HCT116 (cell line): ENCODE results near the gene ADPRHL1. TPM values are rescaled to one million over a fixed set of nuclear protein-coding genes. Genes with fewer than 3 reads are reported as not detected.
"Not testable (repeated sequence)": the region's sequence is repeated elsewhere in the genome, so short reads cannot be mapped to it uniquely, and the experiment has no call there.

Experiments
- ATAC-seq: fragments of 200-7000 bp; cut with Tn5 transposase; 2 replicates; pipeline ENCODE4 v1.9.1; 2020; ENCODE audit warnings: mild to moderate bottlenecking, moderate library complexity
- BruUV-seq: library from RNA; stranded (reverse); fragments of 400-500 nt; replicated peaks from 2 replicates; lab custom pipeline; 2021; lab: Mats Ljungman, UMichigan
- CTCF ChIA-PET: fragments of 300-600 bp; sonication (Branson Sonifier 250); formaldehyde crosslinking; loops from one replicate; lab custom pipeline; 2021; ENCODE audit warnings: antibody characterized with exemption; lab: Charles Lee
- POLR2A ChIA-PET: fragments of 300-600, 350-600 bp; sonication (Branson Sonifier 250); formaldehyde crosslinking; loops from one replicate; lab custom pipeline; 2021; ENCODE audit warnings: antibody characterized with exemption; lab: Charles Lee
- RAD21 ChIA-PET, 2 experiments: fragments of 300-600 bp; sonication (Branson Sonifier 250); formaldehyde crosslinking; loops; one replicate each; lab custom pipeline; 2023; ENCODE audit warnings: low total read pairs in 2 of 2; ENCODE audit not compliant: uncharacterized antibody in 2 of 2, unreplicated experiment in 2 of 2, low non-redundant PET in 1 of 2; lab: Charles Lee
- DNase-seq: peaks from one replicate; pipeline ENCODE4 v3.0.0-alpha.2; 2010; ENCODE audit warnings: low read depth, low spot score
- H2AFZ ChIP-seq: fragments of 200-600 bp; shearing (Covaris generic), sonication (generic); 2 replicates; pipeline ENCODE4 v1.6.1; 2017; ENCODE audit warnings: low read depth, mixed run types, mixed read lengths, antibody characterized with exemption, low read length; ENCODE audit not compliant: poor library complexity, severe bottlenecking
- H3K27ac ChIP-seq: 2 replicates; pipeline ENCODE4 v1.5.1; 2012; ENCODE audit warnings: low read depth, low read length
- H3K27me3 ChIP-seq: fragments of 200-600 bp; sonication (generic); 2 replicates; pipeline ENCODE4 v1.6.1; 2016; ENCODE audit warnings: mixed run types, low read length, mixed read lengths; ENCODE audit not compliant: insufficient read depth
- H3K36me3 ChIP-seq, 2 experiments: fragments of 200-500 bp in 1 of 2; fragments of 200-600 bp in 1 of 2; sonication (Bioruptor generic) in 1 of 2; sonication (generic) in 1 of 2; 2 replicates each; pipeline versions ENCODE4 v1.5.1 to v1.6.1; 2014 to 2016; ENCODE audit warnings: low read length in 2 of 2, inconsistent platforms in 1 of 2, mixed read lengths in 1 of 2, mixed run types in 1 of 2; ENCODE audit not compliant: insufficient read depth in 2 of 2, control insufficient read depth in 1 of 2
- H3K4me1 ChIP-seq, 2 experiments: fragments of 200-600 bp in 1 of 2; sonication (generic) in 1 of 2; 2 replicates each; pipeline versions ENCODE4 v1.5.1 to v1.6.1; 2012 to 2017; ENCODE audit warnings: low read length in 2 of 2, inconsistent platforms in 1 of 2, mild to moderate bottlenecking in 1 of 2, mixed read lengths in 1 of 2, mixed run types in 1 of 2, moderate library complexity in 1 of 2; ENCODE audit not compliant: insufficient read depth in 2 of 2, control insufficient read depth in 1 of 2
- H3K4me2 ChIP-seq: fragments of 200-600 bp; sonication (generic); 2 replicates; pipeline ENCODE4 v1.6.1; 2017; ENCODE audit warnings: mixed run types, low read length, mixed read lengths
- H3K4me3 ChIP-seq, 2 experiments: fragments of 200-600 bp in 1 of 2; sonication (generic) in 1 of 2; replicated peaks in 1 of 2; 2 replicates each; pipeline ENCODE4 v1.5.1; 2011 to 2016; ENCODE audit warnings: low read length in 2 of 2, control low read depth in 1 of 2, low read depth in 1 of 2, mild to moderate bottlenecking in 1 of 2, mixed read lengths in 1 of 2, mixed run types in 1 of 2
- H3K79me2 ChIP-seq: fragments of 200-600 bp; sonication (generic); 2 replicates; pipeline ENCODE4 v1.6.1; 2017; ENCODE audit warnings: mild to moderate bottlenecking, mixed run types, low read length, moderate library complexity, mixed read lengths; ENCODE audit not compliant: insufficient read depth
- H3K9ac ChIP-seq: fragments of 200-600 bp; sonication (generic); 2 replicates; pipeline ENCODE4 v1.6.1; 2016; ENCODE audit warnings: low read length, mixed read lengths
- H3K9me2 ChIP-seq: fragments of 200-600 bp; sonication (generic), shearing (Covaris generic); 2 replicates; pipeline ENCODE4 v1.6.1; 2017; ENCODE audit warnings: mixed run types, mild to moderate bottlenecking, moderate library complexity; ENCODE audit not compliant: insufficient read depth
- H3K9me3 ChIP-seq, 2 experiments: fragments of 200-500 bp in 1 of 2; fragments of 200-600 bp in 1 of 2; sonication (Bioruptor generic) in 1 of 2; sonication (generic) in 1 of 2; 2 replicates each; pipeline ENCODE4 v1.6.1; 2014 to 2017; ENCODE audit warnings: low read length in 2 of 2, mixed read lengths in 2 of 2, inconsistent platforms in 1 of 2, low read depth in 1 of 2, mild to moderate bottlenecking in 1 of 2, mixed run types in 1 of 2, moderate library complexity in 1 of 2; ENCODE audit not compliant: control insufficient read depth in 1 of 2, insufficient read depth in 1 of 2
- H4K20me1 ChIP-seq: fragments of 200-600 bp; sonication (generic), shearing (Covaris generic); 2 replicates; pipeline ENCODE4 v1.6.1; 2017; ENCODE audit warnings: mixed run types, mild to moderate bottlenecking, moderate library complexity; ENCODE audit not compliant: insufficient read depth
- CEBPB ChIP-seq: IDR thresholded peaks from 2 replicates; pipeline ENCODE4 v1.6.1; 2012; ENCODE audit warnings: low read depth
- EGR1 ChIP-seq: IDR thresholded peaks from 2 replicates; pipeline ENCODE4 v1.6.1; 2012; ENCODE audit warnings: low read depth
- ELF1 ChIP-seq: IDR thresholded peaks from 2 replicates; pipeline ENCODE4 v1.6.1; 2012; ENCODE audit warnings: low read depth, borderline replicate concordance
- TCF7L2 ChIP-seq: IDR thresholded peaks from 2 replicates; pipeline ENCODE4 v1.7.0; 2011; ENCODE audit warnings: borderline replicate concordance, inconsistent platforms; ENCODE audit not compliant: insufficient read depth, insufficient read length; ENCODE audit errors: extremely low read depth
- YY1 ChIP-seq: IDR thresholded peaks from 2 replicates; pipeline ENCODE4 v1.6.1; 2011; ENCODE audit warnings: low read length, low read depth, moderate library complexity, mild to moderate bottlenecking; ENCODE audit not compliant: insufficient replicate concordance; ENCODE audit errors: extremely low read depth
- ZFX ChIP-seq: fragments of 450-650 bp; IDR thresholded peaks from 2 replicates; pipeline ENCODE4 v1.6.1; 2017
- intact Hi-C: fragments of 100-400 bp; cut with micrococcal nuclease; formaldehyde crosslinking; loops from 2 replicates; pipeline ENCODE4 v1.10.0; 2022
- total RNA-seq: library from RNA; stranded (reverse); gene quantifications from one replicate; pipeline ENCODE4 v1.2.1, GENCODE V29; 2021; ENCODE audit not compliant: unreplicated experiment
- TF ChIP-seq, protein P1 (sequence below): IDR thresholded peaks from 2 replicates; pipeline ENCODE4 v1.6.1; 2011; ENCODE audit warnings: mild to moderate bottlenecking, low read length, moderate library complexity; ENCODE audit not compliant: insufficient replicate concordance; ENCODE audit errors: extremely low read depth
- TF ChIP-seq, protein P2 (sequence below): IDR thresholded peaks from 2 replicates; pipeline ENCODE4 v1.6.1; 2012; ENCODE audit warnings: low read depth
- TF ChIP-seq, protein P3 (sequence below), 3 experiments: fragments of 200-600 bp in 1 of 3; sonication (generic) in 1 of 3; IDR thresholded peaks in 2 of 3; conservative IDR thresholded peaks in 1 of 3; 2 replicates each; pipeline ENCODE4 v1.5.1; 2012 to 2017; ENCODE audit warnings: low read depth in 2 of 3, low read length in 2 of 3, antibody characterized with exemption in 1 of 3, borderline replicate concordance in 1 of 3, control low read depth in 1 of 3, mild to moderate bottlenecking in 1 of 3, mixed read lengths in 1 of 3, mixed run types in 1 of 3, moderate library complexity in 1 of 3; ENCODE audit not compliant: insufficient read depth in 1 of 3

The ADPRHL1 gene
- total RNA-seq, 1 experiment from 2014 or later = 12.6 TPM

GRCh38 chr13:113471844-113472243 lies 18.6 kb upstream of the ADPRHL1 start:
- ChIA-PET CTCF (no interaction called here), RAD21 (no interaction called here), POLR2A (no interaction called here)
- Histone ChIP-seq H4K20me1 (no peaks in the 10 kb centered on the region), H2AFZ (no peak overlapping the region), H3K9ac (no peak overlapping the region), H3K9me3 (no peaks in the 10 kb centered on the region), H3K27ac (no peak overlapping the region), H3K4me1 (no peaks in the 10 kb centered on the region), H3K27me3 (no peaks in the 10 kb centered on the region), H3K4me2 (no peak overlapping the region), H3K4me3 (no peak overlapping the region), H3K79me2 (peaks cover 27% of the 10 kb centered on the region; the same call in 1 of the 2 replicates), H3K9me2 (no peaks in the 10 kb centered on the region), H3K36me3 (peaks cover 10 to 30% of the 10 kb centered on the region in 2 experiments)
- TF ChIP-seq YY1 = no peak
- TF ChIP-seq, protein P1, sequence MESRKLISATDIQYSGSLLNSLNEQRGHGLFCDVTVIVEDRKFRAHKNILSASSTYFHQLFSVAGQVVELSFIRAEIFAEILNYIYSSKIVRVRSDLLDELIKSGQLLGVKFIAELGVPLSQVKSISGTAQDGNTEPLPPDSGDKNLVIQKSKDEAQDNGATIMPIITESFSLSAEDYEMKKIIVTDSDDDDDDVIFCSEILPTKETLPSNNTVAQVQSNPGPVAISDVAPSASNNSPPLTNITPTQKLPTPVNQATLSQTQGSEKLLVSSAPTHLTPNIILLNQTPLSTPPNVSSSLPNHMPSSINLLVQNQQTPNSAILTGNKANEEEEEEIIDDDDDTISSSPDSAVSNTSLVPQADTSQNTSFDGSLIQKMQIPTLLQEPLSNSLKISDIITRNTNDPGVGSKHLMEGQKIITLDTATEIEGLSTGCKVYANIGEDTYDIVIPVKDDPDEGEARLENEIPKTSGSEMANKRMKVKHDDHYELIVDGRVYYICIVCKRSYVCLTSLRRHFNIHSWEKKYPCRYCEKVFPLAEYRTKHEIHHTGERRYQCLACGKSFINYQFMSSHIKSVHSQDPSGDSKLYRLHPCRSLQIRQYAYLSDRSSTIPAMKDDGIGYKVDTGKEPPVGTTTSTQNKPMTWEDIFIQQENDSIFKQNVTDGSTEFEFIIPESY = no peak
- TF ChIP-seq EGR1 = no peak
- TF ChIP-seq, protein P2, sequence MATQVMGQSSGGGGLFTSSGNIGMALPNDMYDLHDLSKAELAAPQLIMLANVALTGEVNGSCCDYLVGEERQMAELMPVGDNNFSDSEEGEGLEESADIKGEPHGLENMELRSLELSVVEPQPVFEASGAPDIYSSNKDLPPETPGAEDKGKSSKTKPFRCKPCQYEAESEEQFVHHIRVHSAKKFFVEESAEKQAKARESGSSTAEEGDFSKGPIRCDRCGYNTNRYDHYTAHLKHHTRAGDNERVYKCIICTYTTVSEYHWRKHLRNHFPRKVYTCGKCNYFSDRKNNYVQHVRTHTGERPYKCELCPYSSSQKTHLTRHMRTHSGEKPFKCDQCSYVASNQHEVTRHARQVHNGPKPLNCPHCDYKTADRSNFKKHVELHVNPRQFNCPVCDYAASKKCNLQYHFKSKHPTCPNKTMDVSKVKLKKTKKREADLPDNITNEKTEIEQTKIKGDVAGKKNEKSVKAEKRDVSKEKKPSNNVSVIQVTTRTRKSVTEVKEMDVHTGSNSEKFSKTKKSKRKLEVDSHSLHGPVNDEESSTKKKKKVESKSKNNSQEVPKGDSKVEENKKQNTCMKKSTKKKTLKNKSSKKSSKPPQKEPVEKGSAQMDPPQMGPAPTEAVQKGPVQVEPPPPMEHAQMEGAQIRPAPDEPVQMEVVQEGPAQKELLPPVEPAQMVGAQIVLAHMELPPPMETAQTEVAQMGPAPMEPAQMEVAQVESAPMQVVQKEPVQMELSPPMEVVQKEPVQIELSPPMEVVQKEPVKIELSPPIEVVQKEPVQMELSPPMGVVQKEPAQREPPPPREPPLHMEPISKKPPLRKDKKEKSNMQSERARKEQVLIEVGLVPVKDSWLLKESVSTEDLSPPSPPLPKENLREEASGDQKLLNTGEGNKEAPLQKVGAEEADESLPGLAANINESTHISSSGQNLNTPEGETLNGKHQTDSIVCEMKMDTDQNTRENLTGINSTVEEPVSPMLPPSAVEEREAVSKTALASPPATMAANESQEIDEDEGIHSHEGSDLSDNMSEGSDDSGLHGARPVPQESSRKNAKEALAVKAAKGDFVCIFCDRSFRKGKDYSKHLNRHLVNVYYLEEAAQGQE = no peak
- no peak for TF ChIP-seq ELF1
- TF ChIP-seq, protein P3, sequence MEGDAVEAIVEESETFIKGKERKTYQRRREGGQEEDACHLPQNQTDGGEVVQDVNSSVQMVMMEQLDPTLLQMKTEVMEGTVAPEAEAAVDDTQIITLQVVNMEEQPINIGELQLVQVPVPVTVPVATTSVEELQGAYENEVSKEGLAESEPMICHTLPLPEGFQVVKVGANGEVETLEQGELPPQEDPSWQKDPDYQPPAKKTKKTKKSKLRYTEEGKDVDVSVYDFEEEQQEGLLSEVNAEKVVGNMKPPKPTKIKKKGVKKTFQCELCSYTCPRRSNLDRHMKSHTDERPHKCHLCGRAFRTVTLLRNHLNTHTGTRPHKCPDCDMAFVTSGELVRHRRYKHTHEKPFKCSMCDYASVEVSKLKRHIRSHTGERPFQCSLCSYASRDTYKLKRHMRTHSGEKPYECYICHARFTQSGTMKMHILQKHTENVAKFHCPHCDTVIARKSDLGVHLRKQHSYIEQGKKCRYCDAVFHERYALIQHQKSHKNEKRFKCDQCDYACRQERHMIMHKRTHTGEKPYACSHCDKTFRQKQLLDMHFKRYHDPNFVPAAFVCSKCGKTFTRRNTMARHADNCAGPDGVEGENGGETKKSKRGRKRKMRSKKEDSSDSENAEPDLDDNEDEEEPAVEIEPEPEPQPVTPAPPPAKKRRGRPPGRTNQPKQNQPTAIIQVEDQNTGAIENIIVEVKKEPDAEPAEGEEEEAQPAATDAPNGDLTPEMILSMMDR (IDR thresholded peaks at IDR 0.05 in 2 of 3, conservative IDR thresholded peaks at IDR 0.05 in 1 of 3; ENCODE audit: borderline replicate concordance in 1 of 3, insufficient read depth in 1 of 3, low read depth in 2 of 3, low read length in 2 of 3) = no peak
- no peak for TF ChIP-seq CEBPB
- TF ChIP-seq TCF7L2 = no peak
- no peak for TF ChIP-seq ZFX
- DNase-seq (no peak), ATAC-seq (no peak)
- intact Hi-C loops = no loop called here
- BruUV-seq = no TSS peak

DNA sequence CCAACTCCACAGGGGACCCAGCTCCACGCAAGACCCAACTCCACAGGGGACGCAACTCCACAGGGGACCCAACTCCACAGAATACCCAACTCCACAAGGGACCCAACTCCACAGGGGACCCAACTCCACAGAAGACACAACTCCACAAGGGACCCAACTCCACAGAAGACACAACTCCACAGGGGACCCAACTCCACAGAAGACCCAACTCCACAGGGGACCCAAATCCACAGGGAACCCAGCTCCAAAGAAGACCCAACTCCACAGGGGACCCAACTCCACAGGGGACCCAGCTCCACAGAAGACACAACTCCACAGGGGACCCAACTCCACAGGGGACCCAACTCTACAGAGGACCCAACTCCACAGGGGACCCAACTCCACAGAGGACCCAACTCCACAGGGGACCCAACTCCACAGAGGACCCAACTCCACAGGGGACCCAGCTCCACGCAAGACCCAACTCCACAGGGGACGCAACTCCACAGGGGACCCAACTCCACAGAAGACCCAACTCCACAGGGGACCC lies 17.4 kb upstream of the ADPRHL1 start:
- ATAC-seq, H4K20me1 ChIP-seq, H3K9me2 ChIP-seq, H3K4me1 ChIP-seq, RAD21 ChIA-PET, H3K4me3 ChIP-seq, H3K4me2 ChIP-seq, H2AFZ ChIP-seq, H3K27ac ChIP-seq, H3K27me3 ChIP-seq, H3K9ac ChIP-seq, DNase-seq, H3K9me3 ChIP-seq, BruUV-seq, CTCF ChIA-PET, intact Hi-C loops, POLR2A ChIA-PET: not testable (repeated sequence)
- peaks cover 27% of the 10 kb centered on the region; the same call in 1 of the 2 replicates for H3K79me2 ChIP-seq
- H3K36me3 ChIP-seq = peaks cover 8 to 27% of the 10 kb centered on the region in 2 experiments
